Testis (tissue), 2 donors: Measurements from ENCODE around the gene DPH3.

Source experiments
- POLR2A ChIP-seq: fragments of 450-650 bp; IDR thresholded peaks from one replicate; pipeline ENCODE4 v1.6.1; 2017; ENCODE audit warnings: antibody characterized with exemption, mild to moderate bottlenecking, moderate library complexity
- TF ChIP-seq, protein P1 (sequence below), 3 experiments: fragments of 450-650 bp in 2 of 3; fragments of 200-600 bp in 1 of 3; sonication (generic) in 1 of 3; IDR thresholded peaks; one replicate each; pipeline ENCODE4 v1.5.1; 2016 to 2019; ENCODE audit warnings: antibody characterized with exemption in 3 of 3, mild to moderate bottlenecking in 2 of 3, moderate library complexity in 1 of 3

- TF ChIP-seq, protein P1, sequence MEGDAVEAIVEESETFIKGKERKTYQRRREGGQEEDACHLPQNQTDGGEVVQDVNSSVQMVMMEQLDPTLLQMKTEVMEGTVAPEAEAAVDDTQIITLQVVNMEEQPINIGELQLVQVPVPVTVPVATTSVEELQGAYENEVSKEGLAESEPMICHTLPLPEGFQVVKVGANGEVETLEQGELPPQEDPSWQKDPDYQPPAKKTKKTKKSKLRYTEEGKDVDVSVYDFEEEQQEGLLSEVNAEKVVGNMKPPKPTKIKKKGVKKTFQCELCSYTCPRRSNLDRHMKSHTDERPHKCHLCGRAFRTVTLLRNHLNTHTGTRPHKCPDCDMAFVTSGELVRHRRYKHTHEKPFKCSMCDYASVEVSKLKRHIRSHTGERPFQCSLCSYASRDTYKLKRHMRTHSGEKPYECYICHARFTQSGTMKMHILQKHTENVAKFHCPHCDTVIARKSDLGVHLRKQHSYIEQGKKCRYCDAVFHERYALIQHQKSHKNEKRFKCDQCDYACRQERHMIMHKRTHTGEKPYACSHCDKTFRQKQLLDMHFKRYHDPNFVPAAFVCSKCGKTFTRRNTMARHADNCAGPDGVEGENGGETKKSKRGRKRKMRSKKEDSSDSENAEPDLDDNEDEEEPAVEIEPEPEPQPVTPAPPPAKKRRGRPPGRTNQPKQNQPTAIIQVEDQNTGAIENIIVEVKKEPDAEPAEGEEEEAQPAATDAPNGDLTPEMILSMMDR (IDR thresholded peaks at IDR 0.05): no peak
- no peak for TF ChIP-seq POLR2A
These were observed 37.4 kb upstream of the DPH3 start for GRCh38 chr3:16302082-16302631.
